HEK293 (cell line): ENCODE results near the gene CSNK1G1.
A peak's percentile ranks its signal among the peaks of the same experiment; 100 is the strongest.

ENCODE experiments used
- HOXD13 ChIP-seq: sonication (generic); formaldehyde crosslinking; IDR thresholded peaks from 2 replicates; pipeline ENCODE4 v1.8.0; 2022; ENCODE audit warnings: missing genetic modification reagents, borderline replicate concordance
- PRDM10 ChIP-seq: fragments of 450-650 bp; formaldehyde crosslinking; IDR thresholded peaks from 2 replicates; pipeline ENCODE4 v1.5.1; 2016; ENCODE audit warnings: missing biosample characterization, missing genetic modification characterization
- SCRT2 ChIP-seq: fragments of 450-650 bp; formaldehyde crosslinking; IDR thresholded peaks from 2 replicates; pipeline ENCODE4 v1.5.1; 2016; ENCODE audit warnings: missing biosample characterization, missing genetic modification characterization
- ZBTB1 ChIP-seq: fragments of 450-650 bp; formaldehyde crosslinking; IDR thresholded peaks from 2 replicates; pipeline ENCODE4 v1.5.1; 2016; ENCODE audit warnings: missing biosample characterization, missing genetic modification characterization
- ZBTB7A ChIP-seq: fragments of 450-650 bp; formaldehyde crosslinking; IDR thresholded peaks from 2 replicates; pipeline ENCODE4 v1.5.1; 2016; ENCODE audit warnings: low read depth, missing biosample characterization, missing genetic modification characterization
- ZNF132 ChIP-seq: fragments of 450-650 bp; formaldehyde crosslinking; IDR thresholded peaks from 2 replicates; pipeline ENCODE4 v1.5.1; 2017; ENCODE audit warnings: missing biosample characterization, missing genetic modification characterization, borderline replicate concordance
- ZNF138 ChIP-seq: fragments of 450-650 bp; formaldehyde crosslinking; IDR thresholded peaks from 2 replicates; pipeline ENCODE4 v1.5.1; 2016; ENCODE audit warnings: missing biosample characterization, missing genetic modification characterization, borderline replicate concordance
- ZNF157 ChIP-seq: fragments of 450-650 bp; formaldehyde crosslinking; IDR thresholded peaks from 2 replicates; pipeline ENCODE4 v1.5.1; 2016; ENCODE audit warnings: missing biosample characterization, missing genetic modification characterization
- ZNF16 ChIP-seq: fragments of 450-650 bp; formaldehyde crosslinking; IDR thresholded peaks from 2 replicates; pipeline ENCODE4 v1.5.1; 2016; ENCODE audit warnings: low read depth, missing biosample characterization, missing genetic modification characterization
- ZNF169 ChIP-seq: fragments of 450-650 bp; formaldehyde crosslinking; IDR thresholded peaks from 2 replicates; pipeline ENCODE4 v1.5.1; 2016; ENCODE audit warnings: missing biosample characterization, missing genetic modification characterization
- ZNF174 ChIP-seq: fragments of 450-650 bp; formaldehyde crosslinking; IDR thresholded peaks from 2 replicates; pipeline ENCODE4 v1.5.0; 2017; ENCODE audit warnings: missing biosample characterization, mild to moderate bottlenecking, missing genetic modification characterization
- ZNF214 ChIP-seq: fragments of 450-650 bp; formaldehyde crosslinking; IDR thresholded peaks from 2 replicates; pipeline ENCODE4 v1.5.1; 2017; ENCODE audit warnings: missing biosample characterization, mild to moderate bottlenecking, missing genetic modification characterization, borderline replicate concordance
- ZNF280C ChIP-seq: fragments of 450-650 bp; formaldehyde crosslinking; IDR thresholded peaks from 2 replicates; pipeline ENCODE4 v1.5.1; 2016; ENCODE audit warnings: missing biosample characterization, missing genetic modification characterization
- ZNF324 ChIP-seq: fragments of 450-650 bp; formaldehyde crosslinking; IDR thresholded peaks from 2 replicates; pipeline ENCODE4 v1.5.1; 2016; ENCODE audit warnings: missing biosample characterization, missing genetic modification characterization
- ZNF433 ChIP-seq: fragments of 450-650 bp; formaldehyde crosslinking; IDR thresholded peaks from 2 replicates; pipeline ENCODE4 v1.5.1; 2016; ENCODE audit warnings: missing biosample characterization, missing genetic modification characterization, low read depth
- ZNF510 ChIP-seq: fragments of 450-650 bp; formaldehyde crosslinking; IDR thresholded peaks from 2 replicates; pipeline ENCODE4 v1.5.1; 2018; ENCODE audit warnings: mild to moderate bottlenecking, missing genetic modification characterization, missing biosample characterization; ENCODE audit not compliant: insufficient replicate concordance
- ZNF521 ChIP-seq: fragments of 450-650 bp; formaldehyde crosslinking; IDR thresholded peaks from 2 replicates; pipeline ENCODE4 v1.5.1; 2017; ENCODE audit warnings: missing biosample characterization, mild to moderate bottlenecking, missing genetic modification characterization
- ZNF529 ChIP-seq: fragments of 450-650 bp; formaldehyde crosslinking; IDR thresholded peaks from 2 replicates; pipeline ENCODE4 v1.5.1; 2017; ENCODE audit warnings: missing genetic modification characterization, missing biosample characterization; ENCODE audit not compliant: insufficient replicate concordance
- ZNF561 ChIP-seq: fragments of 450-650 bp; IDR thresholded peaks from 2 replicates; pipeline ENCODE4 v1.5.1; 2018; ENCODE audit warnings: missing biosample characterization, missing genetic modification characterization, borderline replicate concordance
- ZNF580 ChIP-seq: fragments of 450-650 bp; formaldehyde crosslinking; IDR thresholded peaks from 2 replicates; pipeline ENCODE4 v1.5.1; 2016; ENCODE audit warnings: missing biosample characterization, missing genetic modification characterization
- ZNF658 ChIP-seq: fragments of 450-650 bp; formaldehyde crosslinking; IDR thresholded peaks from 2 replicates; pipeline ENCODE4; 2016; ENCODE audit warnings: missing biosample characterization, missing genetic modification characterization
- ZNF664 ChIP-seq: fragments of 450-650 bp; formaldehyde crosslinking; IDR thresholded peaks from 2 replicates; pipeline ENCODE4 v1.5.1; 2016; ENCODE audit warnings: missing biosample characterization, missing genetic modification characterization
- ZNF692 ChIP-seq: fragments of 450-650 bp; formaldehyde crosslinking; IDR thresholded peaks from 2 replicates; pipeline ENCODE4 v1.5.1; 2016; ENCODE audit warnings: missing biosample characterization, missing genetic modification characterization
- ZNF830 ChIP-seq: fragments of 450-650 bp; IDR thresholded peaks from 2 replicates; pipeline ENCODE4 v1.5.0; 2018; ENCODE audit warnings: missing biosample characterization, missing genetic modification characterization, low read depth, mild to moderate bottlenecking, moderate library complexity
- ZSCAN16 ChIP-seq: fragments of 450-650 bp; formaldehyde crosslinking; IDR thresholded peaks from 2 replicates; pipeline ENCODE4 v1.5.1; 2016; ENCODE audit warnings: missing biosample characterization, missing genetic modification characterization
- ZSCAN30 ChIP-seq: fragments of 450-650 bp; IDR thresholded peaks from 2 replicates; pipeline ENCODE4 v1.5.1; 2018; ENCODE audit warnings: missing biosample characterization, mild to moderate bottlenecking, missing genetic modification characterization, moderate library complexity
- TF ChIP-seq, protein P1 (sequence below): fragments of 450-650 bp; formaldehyde crosslinking; IDR thresholded peaks from 2 replicates; pipeline ENCODE4 v1.5.1; 2017; ENCODE audit warnings: missing biosample characterization, missing genetic modification characterization
- TF ChIP-seq, protein P2 (sequence below): sonication (generic); formaldehyde crosslinking; IDR thresholded peaks from 2 replicates; pipeline ENCODE4 v1.8.1; 2022; ENCODE audit warnings: mild to moderate bottlenecking, moderate library complexity, missing genetic modification reagents

The CSNK1G1 gene

GRCh38 chr15:64387562-64388168 is 31.7 kb upstream of the CSNK1G1 start, which contains the start of gene TRIP4 (continued):
- TF ChIP-seq, protein P1, sequence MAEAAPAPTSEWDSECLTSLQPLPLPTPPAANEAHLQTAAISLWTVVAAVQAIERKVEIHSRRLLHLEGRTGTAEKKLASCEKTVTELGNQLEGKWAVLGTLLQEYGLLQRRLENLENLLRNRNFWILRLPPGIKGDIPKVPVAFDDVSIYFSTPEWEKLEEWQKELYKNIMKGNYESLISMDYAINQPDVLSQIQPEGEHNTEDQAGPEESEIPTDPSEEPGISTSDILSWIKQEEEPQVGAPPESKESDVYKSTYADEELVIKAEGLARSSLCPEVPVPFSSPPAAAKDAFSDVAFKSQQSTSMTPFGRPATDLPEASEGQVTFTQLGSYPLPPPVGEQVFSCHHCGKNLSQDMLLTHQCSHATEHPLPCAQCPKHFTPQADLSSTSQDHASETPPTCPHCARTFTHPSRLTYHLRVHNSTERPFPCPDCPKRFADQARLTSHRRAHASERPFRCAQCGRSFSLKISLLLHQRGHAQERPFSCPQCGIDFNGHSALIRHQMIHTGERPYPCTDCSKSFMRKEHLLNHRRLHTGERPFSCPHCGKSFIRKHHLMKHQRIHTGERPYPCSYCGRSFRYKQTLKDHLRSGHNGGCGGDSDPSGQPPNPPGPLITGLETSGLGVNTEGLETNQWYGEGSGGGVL (tag by site-specific recombination), result 0 out of 2 replicates have a peak, but pooled peaks have one; percentile 41
- TF ChIP-seq ZNF580 (tag by site-specific recombination), result peak; percentile 97
- TF ChIP-seq ZNF510 (tag by site-specific recombination), result no peak
- TF ChIP-seq ZBTB1 (tag by site-specific recombination), result 0 out of 2 replicates have a peak, but pooled peaks have one; percentile 60
- TF ChIP-seq ZNF529 (tag by site-specific recombination), result no peak
- TF ChIP-seq ZNF174 (tag by site-specific recombination), result no peak
- peak; percentile 45; the same call in 1 of the 2 replicates for TF ChIP-seq HOXD13 (CRISPR knock-in tag)
- no peak for TF ChIP-seq ZNF16 (tag by site-specific recombination)
- TF ChIP-seq ZNF433 (tag by site-specific recombination), result no peak
- TF ChIP-seq ZNF830 (tag by site-specific recombination), result no peak
- TF ChIP-seq ZBTB7A, result peak; percentile 89
- peak; percentile 80 for TF ChIP-seq PRDM10 (tag by site-specific recombination)
- TF ChIP-seq ZNF664, result peak; percentile 78
- no peak for TF ChIP-seq ZNF214 (tag by site-specific recombination)
- no peak for TF ChIP-seq ZSCAN16 (tag by site-specific recombination)
- peak; percentile 98 for TF ChIP-seq ZSCAN30
- TF ChIP-seq, protein P2, sequence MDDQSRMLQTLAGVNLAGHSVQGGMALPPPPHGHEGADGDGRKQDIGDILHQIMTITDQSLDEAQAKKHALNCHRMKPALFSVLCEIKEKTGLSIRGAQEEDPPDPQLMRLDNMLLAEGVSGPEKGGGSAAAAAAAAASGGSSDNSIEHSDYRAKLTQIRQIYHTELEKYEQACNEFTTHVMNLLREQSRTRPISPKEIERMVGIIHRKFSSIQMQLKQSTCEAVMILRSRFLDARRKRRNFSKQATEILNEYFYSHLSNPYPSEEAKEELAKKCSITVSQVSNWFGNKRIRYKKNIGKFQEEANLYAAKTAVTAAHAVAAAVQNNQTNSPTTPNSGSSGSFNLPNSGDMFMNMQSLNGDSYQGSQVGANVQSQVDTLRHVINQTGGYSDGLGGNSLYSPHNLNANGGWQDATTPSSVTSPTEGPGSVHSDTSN (CRISPR knock-in tag), result peak; percentile 70; the same call in 1 of the 2 replicates
- TF ChIP-seq ZNF157 (tag by site-specific recombination), result no peak
- peak; percentile 98 for TF ChIP-seq ZNF561
- no peak for TF ChIP-seq ZNF169 (tag by site-specific recombination)
- peak; percentile 100 for TF ChIP-seq ZNF324 (tag by site-specific recombination)
- peak; percentile 72 for TF ChIP-seq SCRT2
- no peak for TF ChIP-seq ZNF138 (tag by site-specific recombination)
- no peak for TF ChIP-seq ZNF521
- TF ChIP-seq ZNF692 (tag by site-specific recombination), result peak; percentile 96
- no peak for TF ChIP-seq ZNF132 (tag by site-specific recombination)
- TF ChIP-seq ZNF658 (tag by site-specific recombination), result no peak
- TF ChIP-seq ZNF280C, result no peak
